ENCODE measurements around the gene BAIAP3. TPM values are rescaled to one million over a fixed set of nuclear protein-coding genes. Genes with fewer than 3 reads are reported as not detected.

The BAIAP3 gene
- total and polyA plus RNA-seq, 2 of the 4 experiments (the other 2 are of a cell fraction) = 0.36 to 0.65 TPM

- Histone ChIP-seq H3K4me1 (ENCODE audit: control insufficient read depth, insufficient read depth, low read length) (no peaks in the 10 kb centered on the region), H4K91ac (ENCODE audit: insufficient read depth, low read depth, low read length) (no peak overlapping the region), H2BK20ac (ENCODE audit: low read depth, low read length) (no peak overlapping the region), H3K18ac (ENCODE audit: low read depth, low read length) (no peak overlapping the region), H3K4me2 (ENCODE audit: low read depth, low read length) (no peak overlapping the region), H3K14ac (replicated peaks; ENCODE audit: low read depth, low read length) (no peak overlapping the region), H3K9ac (ENCODE audit: low read depth, low read length) (no peak overlapping the region), H3K4ac (ENCODE audit: low read depth, low read length) (no peak overlapping the region), H4K5ac (ENCODE audit: low read depth, low read length) (no peak overlapping the region), H4K20me1 (ENCODE audit: insufficient read depth, low read length) (peaks cover 66% of the 10 kb centered on the region), H3K4me3 (ENCODE audit: insufficient read depth, low read depth, low read length) (no peak overlapping the region), H3K23ac (ENCODE audit: low read depth, low read length) (no peak overlapping the region), H3K79me1 (ENCODE audit: low read depth in 1 of 2, low read length in 2 of 2) (peaks cover 10 to 53% of the 10 kb centered on the region in 2 experiments), H2BK5ac (ENCODE audit: low read depth, low read length, poor library complexity, severe bottlenecking) (no peak overlapping the region), H2AK9ac (replicated peaks; ENCODE audit: low read depth, low read length, poor library complexity) (no peak overlapping the region), H4K8ac (ENCODE audit: low read depth in 2 of 2, low read length in 2 of 2) (no peak overlapping the region), H2BK15ac (ENCODE audit: low read depth, low read length) (no peak overlapping the region), H3K27ac (ENCODE audit: insufficient read depth, low read length) (no peak overlapping the region), H2BK120ac (ENCODE audit: low read depth, low read length) (no peak overlapping the region), H2AK5ac (ENCODE audit: low read depth, low read length) (no peak overlapping the region), H3K36me3 (ENCODE audit: control insufficient read depth, insufficient read depth, low read length) (peaks cover 83% of the 10 kb centered on the region), H3K9me1 (ENCODE audit: insufficient read depth, low read length) (peaks cover 6% of the 10 kb centered on the region; the same call in 1 of the 2 replicates), H2AFZ (replicated peaks; ENCODE audit: low read length, poor library complexity) (peak overlapping the region; percentile 21), H3K27me3 (ENCODE audit: control insufficient read depth, insufficient read depth, low read length) (no peaks in the 10 kb centered on the region), H3K9me3 (ENCODE audit: control insufficient read depth, insufficient read depth, low read length) (no peaks in the 10 kb centered on the region), H3K56ac (ENCODE audit: extremely low read depth, insufficient read depth, low read length) (no peak overlapping the region)
- 81% methylated on average over 9 of the region's 22 CpGs; no CpG with 5 or more reads in 1 of the 2 experiments for WGBS, 2 experiments (ENCODE audit: extremely low coverage in 2 of 2, insufficient read length in 1 of 2)
- BruUV-seq (replicated peaks) = no TSS peak
- TF ChIP-seq ELK1 (IDR thresholded peaks at IDR 0.05; ENCODE audit: borderline replicate concordance, low read depth, low read length) (no peak), CEBPB (IDR thresholded peaks at IDR 0.05; ENCODE audit: low read depth, low read length) (no peak), CHD1 (IDR thresholded peaks at IDR 0.05; ENCODE audit: low read depth, low read length) (no peak), NFE2L2 (IDR thresholded peaks at IDR 0.05; ENCODE audit: low read depth, low read length) (no peak), RAD21 (IDR thresholded peaks at IDR 0.05; ENCODE audit: low read length) (no peak), FOS (IDR thresholded peaks at IDR 0.05; ENCODE audit: low read depth, low read length) (no peak), MAFK (IDR thresholded peaks at IDR 0.05; ENCODE audit: low read depth, low read length) (no peak), USF2 (IDR thresholded peaks at IDR 0.05; ENCODE audit: low read depth, low read length) (no peak), MXI1 (IDR thresholded peaks at IDR 0.05; ENCODE audit: borderline replicate concordance, low read depth, low read length) (no peak), BHLHE40 (IDR thresholded peaks at IDR 0.05; ENCODE audit: low read depth, low read length) (no peak), MAZ (IDR thresholded peaks at IDR 0.05; ENCODE audit: borderline replicate concordance, low read depth, low read length) (no peak), SMC3 (IDR thresholded peaks at IDR 0.05; ENCODE audit: low read depth, low read length) (no peak), POLR2A (IDR thresholded peaks at IDR 0.05; ENCODE audit: low read depth, low read length) (no peak), RCOR1 (IDR thresholded peaks at IDR 0.05; ENCODE audit: insufficient replicate concordance, low read length) (no peak), CTCF (conservative IDR thresholded peaks at IDR 0.05; ENCODE audit: low read depth, low read length) (no peak), RFX5 (IDR thresholded peaks at IDR 0.05; ENCODE audit: low read depth, low read length) (no peak)
- no peak for DNase-seq
- CTCF ChIA-PET = no interaction called here
- dilution Hi-C loops (cut with HindIII; ENCODE audit: low sequenced_read_pairs, unreplicated experiment) = no loop called here
- intact Hi-C loops (cut with micrococcal nuclease) = no loop called here
- no peak for ATAC-seq (ENCODE audit: low read depth)
- POLR2A ChIA-PET (ENCODE audit: unreplicated experiment) = no interaction called here
- in situ Hi-C loops (cut with MboI; ENCODE audit: low sequenced_read_pairs) = no loop called here
Observed at GRCh38 chr16:1320658-1321240, 12.7 kb upstream of the BAIAP3 start.

Data from IMR-90 (cell line).